HepG2 (cell line): ENCODE results near the gene ZNF503. TPM values are rescaled to one million over a fixed set of nuclear protein-coding genes. Genes with fewer than 3 reads are reported as not detected.

Experiments
- MAZ ChIP-seq, 2 experiments: sonication (generic) in 1 of 2; formaldehyde crosslinking in 1 of 2; IDR thresholded peaks; 2 replicates each; pipeline versions ENCODE4 v1.5.0 to v1.6.1; 2012 to 2020; ENCODE audit warnings: low read depth in 2 of 2, mild to moderate bottlenecking in 2 of 2, borderline replicate concordance in 1 of 2, improper control_type of control experiment in 1 of 2, low read length in 1 of 2, missing genetic modification reagents in 1 of 2, moderate library complexity in 1 of 2
- SMYD3 ChIP-seq: sonication (generic); formaldehyde crosslinking; IDR thresholded peaks from 2 replicates; pipeline ENCODE4 v1.8.1; 2023; ENCODE audit warnings: mild to moderate bottlenecking, missing genetic modification reagents
- SNAPC4 ChIP-seq: sonication (generic); formaldehyde crosslinking; IDR thresholded peaks from 2 replicates; pipeline ENCODE4 v1.4.0; 2020; ENCODE audit warnings: mild to moderate bottlenecking, missing genetic modification reagents
- TMF1 ChIP-seq: sonication (generic); formaldehyde crosslinking; IDR thresholded peaks from 2 replicates; pipeline ENCODE4 v1.8.1; 2022; ENCODE audit warnings: low read depth, missing genetic modification reagents
- ZBTB42 ChIP-seq: sonication (generic); formaldehyde crosslinking; IDR thresholded peaks from 2 replicates; pipeline ENCODE4 v1.5.0; 2020; ENCODE audit warnings: mild to moderate bottlenecking, missing genetic modification reagents
- ZMYM4 ChIP-seq: sonication (generic); formaldehyde crosslinking; IDR thresholded peaks from 2 replicates; pipeline ENCODE4 v1.8.1; 2023; ENCODE audit warnings: mild to moderate bottlenecking, missing genetic modification reagents
- ZNF263 ChIP-seq: sonication (generic); formaldehyde crosslinking; IDR thresholded peaks from 2 replicates; pipeline ENCODE4 v1.4.0; 2020; ENCODE audit warnings: missing genetic modification reagents
- ZNF317 ChIP-seq: sonication (generic); formaldehyde crosslinking; IDR thresholded peaks from 2 replicates; pipeline ENCODE4 v1.5.0; 2020; ENCODE audit warnings: mild to moderate bottlenecking, missing genetic modification reagents
- ZNF430 ChIP-seq: sonication (generic); formaldehyde crosslinking; IDR thresholded peaks from 2 replicates; pipeline ENCODE4 v1.9.0; 2021; ENCODE audit warnings: mild to moderate bottlenecking, missing genetic modification reagents
- ZNF558 ChIP-seq: sonication (generic); formaldehyde crosslinking; IDR thresholded peaks from 2 replicates; pipeline ENCODE4 v1.9.0; 2022; ENCODE audit warnings: mild to moderate bottlenecking, missing genetic modification reagents, borderline replicate concordance
- ZNF780A ChIP-seq: sonication (generic); formaldehyde crosslinking; IDR thresholded peaks from 2 replicates; pipeline ENCODE4 v1.8.0; 2022; ENCODE audit warnings: mild to moderate bottlenecking, missing genetic modification reagents, moderate library complexity
- polyA plus RNA-seq, 8 experiments: library from polyadenylated mRNA; depleted of rRNA in 3 of 8; stranded (reverse) in 7 of 8; unstranded in 1 of 8; fragments of >200 nt; fragmentation: Illumina TruSeq in 4 of 8; extraction: Trizol in 4 of 8; gene quantifications; 2 replicates each; pipeline versions ENCODE4 v1.2.1 to v1.2.3, GENCODE V29; 2011 to 2016; ENCODE audit warnings: low read depth in 4 of 8, missing spikeins in 1 of 8, mixed read lengths in 1 of 8; ENCODE audit not compliant: insufficient read depth in 1 of 8
- total RNA-seq, 5 experiments: library from RNA; depleted of rRNA; stranded (reverse); fragments of >200 nt; fragmentation: Illumina TruSeq; extraction: Trizol; gene quantifications; 2 replicates each; pipeline ENCODE4 v1.2.3, GENCODE V29; 2016; ENCODE audit warnings: low read depth in 1 of 5
- TF ChIP-seq, protein P1 (sequence below): sonication (generic); formaldehyde crosslinking; IDR thresholded peaks from 2 replicates; pipeline ENCODE4 v1.5.0; 2020; ENCODE audit warnings: mild to moderate bottlenecking, missing genetic modification reagents
- TF ChIP-seq, protein P2 (sequence below): IDR thresholded peaks from 2 replicates; pipeline ENCODE4 v1.6.1; 2016; ENCODE audit warnings: mild to moderate bottlenecking
- TF ChIP-seq, protein P3 (sequence below): sonication (generic); formaldehyde crosslinking; IDR thresholded peaks from 2 replicates; pipeline ENCODE4 v1.4.0; 2020; ENCODE audit warnings: missing genetic modification reagents, mild to moderate bottlenecking, borderline replicate concordance
- TF ChIP-seq, protein P4 (sequence below): sonication (generic); formaldehyde crosslinking; IDR thresholded peaks from 2 replicates; pipeline ENCODE4 v1.8.0; 2022; ENCODE audit warnings: low read depth, missing genetic modification reagents

ZNF503 gene
- total and polyA plus RNA-seq, 2 of the 13 experiments (the other 11 are each of a cell fraction or from before 2014, with no cell fraction given) = 2.7 to 8.3 TPM

GRCh38 chr10:75408911-75409885 lies 7.6 kb upstream of the ZNF503 start (continued):
- no peak for TF ChIP-seq SMYD3 (CRISPR knock-in tag)
- peak; percentile 85; the same call in 1 of the 2 replicates for TF ChIP-seq ZNF430 (CRISPR knock-in tag)
- TF ChIP-seq ZBTB42 = 0 out of 2 replicates have a peak, but pooled peaks have one; percentile 30
- TF ChIP-seq SNAPC4 = peak; percentile 79; the same call in 1 of the 2 replicates
- peak; percentile 72; the same call in 1 of the 2 replicates for TF ChIP-seq ZNF317 (CRISPR knock-in tag)
- TF ChIP-seq, protein P1, sequence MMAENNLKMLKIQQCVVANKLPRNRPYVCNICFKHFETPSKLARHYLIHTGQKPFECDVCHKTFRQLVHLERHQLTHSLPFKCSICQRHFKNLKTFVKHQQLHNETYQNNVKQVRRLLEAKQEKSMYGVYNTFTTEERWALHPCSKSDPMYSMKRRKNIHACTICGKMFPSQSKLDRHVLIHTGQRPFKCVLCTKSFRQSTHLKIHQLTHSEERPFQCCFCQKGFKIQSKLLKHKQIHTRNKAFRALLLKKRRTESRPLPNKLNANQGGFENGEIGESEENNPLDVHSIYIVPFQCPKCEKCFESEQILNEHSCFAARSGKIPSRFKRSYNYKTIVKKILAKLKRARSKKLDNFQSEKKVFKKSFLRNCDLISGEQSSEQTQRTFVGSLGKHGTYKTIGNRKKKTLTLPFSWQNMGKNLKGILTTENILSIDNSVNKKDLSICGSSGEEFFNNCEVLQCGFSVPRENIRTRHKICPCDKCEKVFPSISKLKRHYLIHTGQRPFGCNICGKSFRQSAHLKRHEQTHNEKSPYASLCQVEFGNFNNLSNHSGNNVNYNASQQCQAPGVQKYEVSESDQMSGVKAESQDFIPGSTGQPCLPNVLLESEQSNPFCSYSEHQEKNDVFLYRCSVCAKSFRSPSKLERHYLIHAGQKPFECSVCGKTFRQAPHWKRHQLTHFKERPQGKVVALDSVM = no peak
- TF ChIP-seq, protein P2, sequence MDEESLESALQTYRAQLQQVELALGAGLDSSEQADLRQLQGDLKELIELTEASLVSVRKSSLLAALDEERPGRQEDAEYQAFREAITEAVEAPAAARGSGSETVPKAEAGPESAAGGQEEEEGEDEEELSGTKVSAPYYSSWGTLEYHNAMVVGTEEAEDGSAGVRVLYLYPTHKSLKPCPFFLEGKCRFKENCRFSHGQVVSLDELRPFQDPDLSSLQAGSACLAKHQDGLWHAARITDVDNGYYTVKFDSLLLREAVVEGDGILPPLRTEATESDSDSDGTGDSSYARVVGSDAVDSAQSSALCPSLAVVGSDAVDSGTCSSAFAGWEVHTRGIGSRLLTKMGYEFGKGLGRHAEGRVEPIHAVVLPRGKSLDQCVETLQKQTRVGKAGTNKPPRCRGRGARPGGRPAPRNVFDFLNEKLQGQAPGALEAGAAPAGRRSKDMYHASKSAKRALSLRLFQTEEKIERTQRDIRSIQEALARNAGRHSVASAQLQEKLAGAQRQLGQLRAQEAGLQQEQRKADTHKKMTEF (CRISPR knock-in tag) = peak; percentile 61; the same call in 1 of the 2 replicates
- TF ChIP-seq ZNF263 (CRISPR knock-in tag) = no peak
- TF ChIP-seq ZMYM4 (CRISPR knock-in tag) = peak; percentile 10; the same call in 1 of the 2 replicates
- TF ChIP-seq ZNF558 = 0 out of 2 replicates have a peak, but pooled peaks have one; percentile 19
- TF ChIP-seq TMF1 (CRISPR knock-in tag) = peak; percentile 50; the same call in 1 of the 2 replicates
- 0 out of 2 replicates have a peak, but pooled peaks have one; percentile 12 for TF ChIP-seq MAZ (IDR thresholded peaks at IDR 0.05; ENCODE audit: borderline replicate concordance, low read depth, low read length)
- peak; percentile 74; the same call in 1 of the 2 replicates for TF ChIP-seq MAZ (CRISPR knock-in tag; IDR thresholded peaks at IDR 0.05; ENCODE audit: low read depth)
- TF ChIP-seq, protein P3, sequence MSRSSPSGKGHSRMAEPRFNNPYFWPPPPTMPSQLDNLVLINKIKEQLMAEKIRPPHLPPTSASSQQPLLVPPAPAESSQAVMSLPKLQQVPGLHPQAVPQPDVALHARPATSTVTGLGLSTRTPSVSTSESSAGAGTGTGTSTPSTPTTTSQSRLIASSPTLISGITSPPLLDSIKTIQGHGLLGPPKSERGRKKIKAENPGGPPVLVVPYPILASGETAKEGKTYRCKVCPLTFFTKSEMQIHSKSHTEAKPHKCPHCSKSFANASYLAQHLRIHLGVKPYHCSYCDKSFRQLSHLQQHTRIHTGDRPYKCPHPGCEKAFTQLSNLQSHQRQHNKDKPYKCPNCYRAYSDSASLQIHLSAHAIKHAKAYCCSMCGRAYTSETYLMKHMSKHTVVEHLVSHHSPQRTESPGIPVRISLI (CRISPR knock-in tag) = peak; percentile 47; the same call in 1 of the 2 replicates
- TF ChIP-seq, protein P4, sequence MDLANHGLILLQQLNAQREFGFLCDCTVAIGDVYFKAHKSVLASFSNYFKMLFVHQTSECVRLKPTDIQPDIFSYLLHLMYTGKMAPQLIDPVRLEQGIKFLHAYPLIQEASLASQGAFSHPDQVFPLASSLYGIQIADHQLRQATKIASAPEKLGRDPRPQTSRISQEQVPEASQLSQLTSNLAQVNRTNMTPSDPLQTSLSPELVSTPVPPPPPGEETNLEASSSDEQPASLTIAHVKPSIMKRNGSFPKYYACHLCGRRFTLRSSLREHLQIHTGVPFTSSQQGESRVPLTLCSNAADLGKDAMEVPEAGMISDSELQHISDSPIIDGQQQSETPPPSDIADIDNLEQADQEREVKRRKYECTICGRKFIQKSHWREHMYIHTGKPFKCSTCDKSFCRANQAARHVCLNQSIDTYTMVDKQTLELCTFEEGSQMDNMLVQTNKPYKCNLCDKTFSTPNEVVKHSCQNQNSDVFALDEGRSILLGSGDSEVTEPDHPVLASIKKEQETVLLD (CRISPR knock-in tag) = peak; percentile 74
- TF ChIP-seq ZNF780A (CRISPR knock-in tag) = no peak
